HK-2 (cell line): ENCODE measurements around the gene SLC44A1.

Experiments used
- DNase-seq: peaks from one replicate; pipeline ENCODE4 v3.0.0-alpha.2; 2018; ENCODE audit not compliant: unreplicated experiment

Gene SLC44A1

DNA sequence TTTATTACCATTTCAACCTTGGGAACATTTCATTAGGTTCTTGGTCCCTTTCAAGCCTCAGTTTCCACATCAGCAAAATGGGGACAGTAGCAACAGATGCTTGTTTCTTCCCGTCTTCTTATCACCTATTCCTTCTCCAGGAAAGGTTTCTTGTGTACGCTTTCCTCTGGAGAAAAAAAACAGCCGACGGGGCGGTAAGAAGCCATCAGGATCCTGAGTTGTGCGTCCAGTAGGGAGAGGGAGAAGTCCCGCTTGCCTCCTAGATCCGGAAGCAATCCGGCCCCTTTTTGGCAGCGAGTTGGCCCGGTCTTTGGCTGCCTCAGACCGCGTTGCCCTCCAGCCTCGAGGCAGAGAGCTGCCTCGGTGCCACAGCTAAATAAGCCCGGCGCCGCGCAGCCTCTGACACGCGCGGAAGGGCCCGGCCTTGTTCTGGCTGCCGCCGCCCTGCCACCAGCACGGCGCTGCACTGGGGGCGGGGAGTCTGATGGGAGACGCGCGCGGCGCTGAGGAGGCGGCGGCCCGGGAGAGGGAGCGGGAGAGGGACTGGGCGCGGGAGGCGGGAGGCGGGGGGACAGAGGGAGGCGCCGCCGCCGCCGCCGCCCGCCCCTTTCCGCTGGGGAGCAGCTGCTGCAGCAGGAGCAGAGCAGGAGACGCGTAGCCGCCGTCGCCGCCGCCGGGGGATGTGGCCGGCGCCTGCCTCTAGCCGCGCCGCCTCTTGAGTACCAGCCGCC, at the start of gene SLC44A1:
Gene SLC44A1 (plus strand): TSS at position 649 of the 731 bp plus-strand sequence. CDS start 218 bp downstream, outside the sequence.
- DNase-seq = peak; percentile 98

DNA sequence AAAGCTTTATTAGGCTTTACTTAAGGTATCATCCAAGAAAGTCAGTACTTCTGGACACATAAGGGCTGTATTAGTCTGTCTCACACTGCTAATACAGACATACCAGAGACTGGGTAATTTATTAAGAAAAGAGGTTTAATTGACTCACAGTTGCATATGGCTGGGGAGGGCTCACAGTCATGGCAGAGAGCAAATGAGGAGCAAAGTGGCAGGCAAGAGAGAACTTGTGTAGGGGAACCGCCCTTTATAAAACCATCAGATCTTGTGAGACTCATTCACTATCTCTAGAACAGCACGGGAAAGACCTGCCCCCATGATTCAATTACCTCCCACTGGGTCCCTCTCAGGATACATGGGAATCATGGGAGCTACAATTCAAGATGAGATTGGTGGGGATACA, 49.2 kb upstream of the SLC44A1 start:
- DNase-seq = no peak

DNA sequence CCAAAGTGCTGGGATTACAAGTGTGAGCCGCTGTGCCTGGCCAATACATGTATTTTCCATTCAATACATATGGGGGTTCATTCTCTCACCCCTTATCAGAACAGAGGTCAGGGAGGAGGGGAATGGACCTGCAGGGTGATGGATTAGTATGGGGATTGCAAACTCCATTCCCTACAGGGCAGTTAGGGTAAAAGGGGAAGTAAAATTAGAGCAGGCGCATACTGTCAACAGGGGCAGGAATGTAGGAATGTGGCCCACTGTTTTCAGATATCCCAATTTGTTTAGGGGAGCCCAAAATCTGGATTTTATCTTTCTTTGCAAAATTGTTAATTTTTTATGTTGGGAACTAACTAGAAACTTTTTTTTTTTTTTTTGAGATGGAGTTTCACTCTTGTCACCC, 46.4 kb upstream of the SLC44A1 start:
- DNase-seq = no peak

DNA sequence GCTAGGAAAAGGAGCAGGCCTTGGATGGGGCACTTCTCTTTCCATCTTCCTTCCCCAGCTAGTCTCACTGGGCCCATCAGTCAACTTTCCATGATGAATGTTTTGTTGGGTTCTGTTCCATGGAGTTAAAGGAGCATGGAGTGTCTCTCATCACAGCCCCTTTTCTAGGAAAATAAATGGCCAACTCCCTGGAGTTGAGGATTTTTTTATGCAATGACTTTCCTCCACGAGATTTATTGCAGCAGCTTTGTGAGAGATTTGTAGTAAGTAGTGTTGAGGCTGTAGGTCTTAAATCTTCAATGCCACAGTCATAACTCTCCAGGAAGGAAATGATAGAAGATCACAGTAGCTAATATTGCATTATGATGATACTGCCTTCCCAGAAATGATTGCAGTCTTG, 45.6 kb upstream of the SLC44A1 start:
- DNase-seq = no peak

DNA sequence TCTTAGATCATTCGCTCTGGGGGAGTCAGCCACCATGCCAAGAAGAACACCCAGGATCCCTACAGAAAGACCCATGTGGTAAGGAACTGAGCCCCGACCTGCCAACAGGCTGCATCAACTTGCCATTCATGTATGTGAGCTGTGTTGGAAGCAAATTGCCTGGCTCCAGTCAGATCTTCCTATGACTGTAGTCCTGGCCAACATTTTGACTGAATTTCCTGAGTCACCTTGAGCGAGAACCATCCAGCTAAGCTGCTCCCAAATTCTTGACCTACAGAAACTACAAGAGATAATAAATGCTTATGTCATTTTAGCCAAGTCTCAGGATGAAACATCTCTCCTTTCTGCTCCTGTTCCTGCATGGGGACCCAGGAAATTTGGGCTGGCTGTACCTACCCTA, 40.0 kb upstream of the SLC44A1 start:
- no peak for DNase-seq

DNA sequence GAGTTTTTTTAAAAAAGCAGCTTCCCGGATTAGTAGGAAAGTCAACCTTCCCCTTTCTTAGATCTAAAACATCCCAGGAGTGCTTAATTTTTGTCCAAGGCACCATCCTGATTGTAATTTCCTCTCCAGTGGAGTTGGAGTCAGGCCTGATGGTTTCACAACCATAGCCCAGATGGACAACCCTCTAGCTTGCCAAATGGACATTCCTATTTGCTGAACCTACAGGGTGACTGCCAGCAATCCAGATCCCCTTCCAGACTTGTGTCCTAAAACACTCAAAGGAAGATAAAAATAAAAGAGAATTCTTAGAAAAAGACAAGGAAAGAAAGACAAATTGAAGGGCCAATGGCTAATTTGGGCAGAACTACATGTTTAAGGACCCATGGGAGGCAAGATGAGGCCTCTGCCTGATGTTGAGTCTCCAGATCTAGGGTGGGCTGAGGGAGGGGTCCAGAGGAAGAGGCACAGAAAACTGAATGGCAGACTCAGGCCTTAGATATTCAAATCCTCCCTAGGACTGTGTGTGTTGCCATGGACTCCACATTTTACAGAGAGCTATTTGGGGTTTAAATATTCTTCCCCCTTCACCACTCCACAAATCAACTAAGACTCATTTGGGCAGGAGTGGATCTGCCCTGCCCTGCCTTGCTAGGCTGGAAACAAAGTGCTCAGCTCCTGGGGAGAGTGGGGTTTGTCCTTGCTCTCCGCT, 38.5 kb upstream of the SLC44A1 start:
- DNase-seq = no peak

DNA sequence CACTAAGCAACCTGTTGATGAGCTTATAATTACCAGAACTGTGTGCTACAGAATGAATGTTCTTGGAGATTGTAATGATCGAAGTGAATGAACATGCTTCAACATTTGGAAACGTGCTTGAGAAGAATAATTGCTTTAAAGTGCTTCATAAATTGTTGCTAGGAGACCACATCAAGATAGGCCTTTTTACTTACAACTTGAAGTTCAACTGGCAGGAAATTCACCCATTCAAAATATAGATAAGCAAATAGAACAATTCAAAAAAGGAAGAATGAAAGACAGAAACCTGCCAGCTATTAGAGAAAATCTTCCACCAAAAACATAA, 38.0 kb upstream of the SLC44A1 start:
- no peak for DNase-seq

DNA sequence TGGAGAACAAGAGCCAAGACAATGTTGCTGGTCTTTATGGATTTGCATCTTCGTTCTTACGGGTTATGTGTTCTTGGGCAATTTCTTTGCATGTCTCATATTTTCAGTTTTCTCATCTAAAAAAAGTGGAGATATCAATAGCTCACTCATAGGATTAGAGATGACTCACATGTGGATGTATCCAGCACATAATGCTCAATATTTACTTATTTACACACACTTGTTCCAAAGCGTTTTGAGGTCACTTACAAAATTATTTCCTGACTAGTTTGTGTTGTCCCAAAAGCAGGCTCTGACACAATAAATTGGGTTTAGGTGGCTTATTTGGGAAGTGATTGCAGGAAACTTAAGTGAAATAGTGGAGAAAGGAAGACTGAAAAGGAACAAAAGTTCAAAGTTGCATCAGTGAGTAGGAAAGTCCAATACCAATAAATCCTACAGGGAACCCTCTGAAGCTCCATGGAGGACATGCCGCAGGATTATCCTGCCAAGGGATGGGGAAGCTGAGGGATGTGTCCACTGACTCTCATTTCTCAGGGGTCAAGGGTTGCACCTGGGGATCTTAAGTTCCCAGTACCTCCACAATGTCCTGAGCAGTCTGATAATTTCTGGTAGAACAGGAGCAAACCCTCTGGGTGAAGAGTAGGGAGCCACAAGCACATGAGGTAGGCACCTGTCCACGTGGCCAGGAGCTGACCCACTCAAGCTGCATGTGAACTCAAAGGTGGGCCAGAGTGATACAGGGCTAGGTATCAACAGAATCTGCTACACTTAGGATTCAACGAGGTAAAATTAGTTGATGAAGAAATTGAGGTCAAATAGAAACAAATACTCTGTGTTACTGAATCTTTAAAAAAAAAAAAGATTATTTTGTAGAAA, 37.4 kb upstream of the SLC44A1 start:
- DNase-seq = no peak

DNA sequence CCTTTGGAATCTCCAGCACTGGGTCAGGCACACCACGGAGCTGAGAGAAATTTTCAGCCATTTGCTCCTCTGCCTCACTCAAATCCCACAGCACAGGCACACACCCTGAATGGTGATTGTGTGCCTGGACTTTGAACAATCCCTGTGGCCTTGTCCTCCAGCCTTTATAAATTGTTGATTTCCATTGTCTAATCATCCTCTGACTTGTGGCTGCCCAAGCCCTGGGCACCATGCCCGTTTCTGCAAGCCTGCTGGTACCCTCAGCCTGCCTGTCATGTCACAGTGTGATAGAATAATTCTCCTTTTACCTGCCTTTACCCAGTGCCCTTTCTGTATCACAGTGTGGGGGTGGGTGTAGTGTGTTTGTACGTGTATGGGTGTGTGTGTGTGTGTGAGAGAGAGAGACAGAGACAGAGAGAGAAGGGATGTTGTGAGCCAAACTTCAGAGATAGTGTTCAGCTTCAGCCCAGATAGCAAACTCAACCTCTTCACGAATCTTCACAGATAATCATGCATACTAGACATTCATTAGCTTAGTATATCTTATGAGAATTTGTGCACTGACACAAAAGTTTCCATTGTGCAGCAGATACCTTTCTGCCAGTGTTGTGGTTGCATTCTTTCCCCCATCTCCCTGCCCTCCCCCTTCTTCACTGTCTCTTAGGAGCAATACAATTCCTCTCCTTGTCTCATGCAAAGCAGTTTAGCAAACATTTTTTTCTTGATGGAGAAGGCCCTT, 27.8 kb upstream of the SLC44A1 start:
- DNase-seq = no peak

DNA sequence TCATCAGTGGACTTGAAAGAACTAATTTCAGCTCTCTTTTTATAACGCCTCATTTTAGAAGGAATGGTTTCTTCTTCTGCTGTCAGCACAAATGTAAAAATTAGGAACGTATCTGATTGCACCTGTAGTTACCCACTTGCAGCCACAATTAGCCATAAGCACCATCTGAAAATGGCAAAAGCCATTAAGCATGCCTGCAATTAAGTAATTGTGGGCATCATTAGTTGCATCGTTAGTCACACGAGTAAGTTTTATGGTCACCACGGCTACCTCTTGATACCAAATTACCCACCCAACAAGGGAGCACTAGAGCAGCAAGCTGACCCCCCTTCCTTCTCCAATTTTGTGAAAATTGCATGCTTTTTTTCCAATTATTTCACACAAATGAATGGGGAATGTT, 25.8 kb upstream of the SLC44A1 start:
- no peak for DNase-seq

DNA sequence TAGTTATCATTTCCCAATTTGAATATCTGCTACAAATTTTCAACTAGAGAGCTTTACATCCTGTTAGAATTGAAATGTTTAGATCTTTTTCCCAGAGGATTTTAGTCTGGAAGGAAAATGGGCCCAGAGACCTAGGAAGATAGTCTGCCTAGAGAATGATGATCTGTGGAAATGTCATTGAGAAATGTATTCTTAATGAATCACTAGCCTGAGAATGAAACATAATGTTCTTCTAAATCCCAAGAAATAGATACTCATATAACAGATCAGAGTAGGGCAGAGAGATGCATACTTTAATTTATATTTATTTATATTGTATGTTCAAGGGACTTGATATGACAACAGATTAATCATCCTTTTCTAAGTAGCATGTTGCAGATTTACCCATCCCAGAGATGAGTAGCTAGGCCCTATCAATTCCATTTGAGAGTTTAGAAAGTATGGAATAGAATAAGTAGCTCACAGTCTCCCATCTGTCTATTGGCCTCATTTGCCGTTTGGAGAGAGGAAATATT, 25.1 kb upstream of the SLC44A1 start:
- no peak for DNase-seq

DNA sequence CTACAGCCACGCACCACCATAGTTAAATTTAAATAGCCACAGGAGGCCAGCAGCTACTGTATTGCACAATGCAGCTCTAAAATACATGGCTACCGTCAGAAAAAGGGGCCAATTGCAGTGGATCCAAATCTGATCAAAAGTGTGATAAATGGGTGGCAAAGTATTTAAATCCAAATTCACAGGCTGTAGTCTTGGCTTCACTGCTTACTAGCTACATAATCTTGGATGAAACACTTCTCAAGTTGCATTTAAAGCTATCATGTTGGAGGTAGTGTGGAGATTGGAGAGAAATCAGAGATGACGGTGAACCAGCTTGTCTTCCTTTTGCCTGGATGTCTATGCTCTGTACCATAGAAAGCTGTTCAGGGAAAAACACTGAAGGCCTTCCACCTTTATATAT, 24.0 kb upstream of the SLC44A1 start:
- DNase-seq = no peak

DNA sequence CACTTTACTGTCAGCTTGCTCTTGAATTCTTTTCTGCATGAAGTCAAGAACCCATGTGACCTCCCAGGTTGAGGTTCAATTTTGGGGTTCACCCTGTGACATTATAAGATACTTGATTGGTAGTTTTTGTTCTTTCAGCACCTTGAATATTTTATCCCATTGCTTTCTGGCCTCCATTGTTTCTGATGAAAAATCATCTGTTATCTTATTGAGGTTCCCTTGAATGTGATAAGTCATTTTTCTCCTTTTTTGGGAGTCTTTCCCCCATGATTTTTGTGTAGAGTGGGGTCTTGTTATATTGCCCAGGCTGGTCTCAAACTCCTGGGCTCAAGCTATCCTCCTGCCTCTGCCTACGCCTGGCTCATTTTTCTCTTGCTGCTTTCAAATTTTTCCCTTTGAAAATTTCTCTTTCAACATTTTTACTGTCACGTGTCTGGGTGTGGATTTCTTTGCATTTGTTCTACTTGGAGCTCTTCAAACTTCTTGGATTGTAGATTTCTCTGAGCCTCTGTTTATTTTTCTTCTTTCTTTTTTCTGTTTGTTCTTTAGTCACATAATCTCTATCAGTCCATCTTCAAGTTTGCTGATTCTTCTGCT, 20.8 kb upstream of the SLC44A1 start:
- DNase-seq = no peak

DNA sequence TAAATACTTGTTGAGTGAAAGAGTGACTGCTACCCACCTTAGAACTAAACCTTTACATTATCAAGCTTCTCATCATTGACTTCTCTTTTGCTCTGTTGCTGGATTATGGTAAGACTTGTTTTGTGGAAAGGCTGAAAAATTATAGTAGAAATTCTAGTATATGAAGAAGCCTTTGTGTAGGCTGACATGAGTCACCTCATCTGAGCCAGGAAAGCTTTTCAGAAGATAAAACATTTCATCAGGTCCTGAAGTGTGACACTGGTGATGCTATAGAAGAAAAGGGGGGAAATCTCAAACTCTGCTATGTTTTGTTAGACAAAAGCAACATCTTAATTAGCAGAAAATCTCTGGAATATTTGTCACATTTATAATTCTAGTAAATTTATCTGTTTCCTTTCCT, 18.4 kb upstream of the SLC44A1 start:
- DNase-seq = no peak

DNA sequence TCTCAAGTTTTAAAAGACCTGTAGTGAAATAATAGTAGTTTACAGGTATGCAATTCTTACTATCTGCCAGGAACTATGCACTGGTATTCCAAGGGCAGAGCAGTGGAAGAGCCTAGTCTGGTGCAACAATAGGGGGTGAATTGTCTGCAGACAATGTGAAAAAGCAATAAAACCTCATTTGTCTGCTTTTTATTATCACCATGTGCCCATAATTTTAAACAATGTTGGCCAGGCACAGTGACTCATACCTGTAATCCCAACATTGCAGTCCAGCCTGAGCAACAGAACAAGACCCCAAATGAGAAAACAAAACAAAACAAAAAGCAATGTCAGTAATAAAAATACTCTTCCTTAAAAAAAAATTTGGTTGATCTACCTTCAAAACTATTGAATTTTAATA, 12.2 kb upstream of the SLC44A1 start:
- DNase-seq = no peak

DNA sequence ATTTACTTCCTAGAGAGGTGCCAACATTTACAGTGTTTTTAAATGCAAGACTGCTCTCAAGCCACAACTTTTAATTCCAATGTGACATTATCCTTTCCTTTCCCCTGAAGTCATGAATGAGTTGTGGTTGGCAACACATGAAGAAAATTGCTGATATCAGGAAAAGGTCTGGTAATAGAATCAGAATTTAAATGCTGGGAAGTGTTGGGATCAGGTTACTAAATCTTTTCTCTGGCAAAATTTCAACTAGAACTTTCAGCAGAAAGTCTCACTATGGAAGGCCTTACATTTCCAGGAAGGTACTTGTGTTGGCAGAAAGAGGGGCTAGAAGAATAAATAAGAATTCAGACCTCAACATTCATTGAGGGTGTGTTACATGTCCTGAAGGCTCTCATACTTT, 10.6 kb upstream of the SLC44A1 start:
- DNase-seq = no peak

DNA sequence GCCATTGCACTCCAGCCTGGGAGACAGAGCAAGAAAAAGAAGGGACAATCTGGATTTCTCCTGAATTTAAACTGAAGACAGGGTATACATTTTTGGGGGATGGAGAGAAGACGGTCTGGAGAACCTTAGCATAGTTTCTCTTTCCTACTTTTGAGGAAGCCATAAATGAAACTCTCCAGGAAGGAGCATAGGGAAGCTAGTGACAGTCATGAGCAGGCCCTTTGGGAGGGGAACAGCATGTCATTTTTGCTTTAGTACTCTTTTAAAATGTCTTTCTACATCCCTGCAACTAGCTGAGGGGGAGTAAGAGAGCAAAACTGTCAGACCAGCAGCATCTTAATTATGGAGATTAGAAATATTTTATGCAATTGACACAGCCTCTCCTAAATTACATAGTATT, 8.2 kb upstream of the SLC44A1 start:
- DNase-seq = no peak

DNA sequence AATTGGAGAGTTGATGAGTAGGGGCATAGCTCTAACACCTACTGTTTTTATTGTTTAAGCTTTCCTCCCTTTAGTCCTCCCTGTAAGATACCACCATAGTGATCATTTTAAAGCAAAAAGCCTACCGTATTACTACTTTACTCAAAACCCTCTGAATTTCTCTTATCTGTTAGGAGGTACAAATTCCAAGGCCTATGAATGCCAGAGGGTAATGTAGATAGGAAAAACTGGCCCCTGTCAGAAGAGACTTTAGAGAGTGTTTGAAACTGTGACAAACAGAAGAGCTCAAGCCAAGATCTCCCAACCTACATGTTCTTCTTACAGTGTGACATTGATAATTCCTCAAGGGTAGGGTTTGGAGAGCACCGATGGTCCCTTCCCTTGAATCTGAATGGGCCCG, 7.2 kb upstream of the SLC44A1 start:
- no peak for DNase-seq

DNA sequence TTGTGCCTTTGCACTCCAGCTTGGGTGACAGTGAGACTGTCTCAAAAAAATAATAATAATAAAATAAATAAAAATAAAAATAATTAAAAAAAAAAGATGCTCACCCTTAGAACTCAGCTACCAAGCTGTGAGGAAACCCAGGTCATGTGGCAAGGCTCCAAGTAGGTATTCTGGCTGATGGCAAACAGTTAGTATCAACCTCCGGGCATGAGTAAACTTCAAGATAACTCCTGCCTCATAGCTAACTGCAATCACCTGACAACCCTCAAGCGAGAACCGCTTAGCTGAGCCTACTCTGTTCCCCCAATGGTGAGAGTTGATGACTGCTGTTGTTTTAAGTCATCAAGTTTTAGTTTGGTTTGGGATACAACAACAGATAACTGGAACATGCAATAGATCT, 6.1 kb upstream of the SLC44A1 start:
- no peak for DNase-seq

DNA sequence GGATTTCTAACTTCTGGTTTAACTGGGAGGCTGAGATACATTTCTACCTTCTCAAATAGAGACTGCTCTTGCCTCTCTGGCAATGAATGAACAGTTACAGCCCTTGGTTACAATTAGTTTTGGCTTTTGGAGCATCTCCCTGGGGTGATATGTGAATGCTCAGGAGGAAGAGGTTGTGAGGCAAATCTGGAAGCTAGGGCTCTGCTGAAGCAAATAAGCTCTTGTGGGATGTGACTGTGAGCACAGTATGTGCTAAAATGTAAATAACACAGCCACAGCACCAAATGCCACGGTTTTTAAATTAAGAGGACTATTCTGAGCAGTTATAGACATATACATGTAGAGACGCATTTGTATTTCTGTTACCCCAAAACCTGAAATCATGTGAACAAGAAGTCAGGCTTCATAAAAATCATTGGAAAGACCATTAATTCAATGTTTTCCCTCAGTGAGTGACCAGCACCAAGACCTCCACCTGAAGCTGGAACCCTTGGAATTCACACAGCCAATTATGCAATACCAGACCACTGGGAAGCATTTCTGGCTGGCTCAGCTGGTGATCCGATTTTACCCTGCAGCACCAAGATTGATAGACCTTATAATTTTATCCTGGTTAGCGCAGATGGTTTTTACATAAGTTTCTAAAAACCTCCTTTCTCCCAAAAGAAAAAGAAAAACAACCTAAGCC, 3.0 kb upstream of the SLC44A1 start:
- DNase-seq = no peak

DNA sequence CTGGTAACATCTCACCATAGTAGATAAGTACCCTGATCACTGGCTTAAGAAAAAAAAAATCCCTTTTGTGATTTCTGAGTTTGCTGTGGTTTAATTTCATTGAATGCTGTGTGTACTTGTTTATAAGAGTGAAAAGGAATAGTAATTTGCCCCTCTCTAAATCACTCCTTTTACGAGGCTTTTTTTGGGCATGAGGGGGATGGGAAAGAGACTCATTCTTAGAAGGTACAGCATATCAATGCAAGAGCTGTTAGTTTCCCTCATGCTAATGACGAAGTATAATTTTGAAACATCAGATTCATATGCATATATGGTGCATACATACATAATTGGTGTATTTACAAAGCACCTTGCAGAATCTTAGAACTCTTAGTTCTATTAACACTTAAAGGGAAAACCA, 2.4 kb upstream of the SLC44A1 start:
- DNase-seq = no peak
